Measurements from ENCODE around the gene ZNF775. TPM values are rescaled to one million over a fixed set of nuclear protein-coding genes. Genes with fewer than 3 reads are reported as not detected.

Gene ZNF775
- total and polyA plus RNA-seq, 5 donors, result 4.5 to 6.5 (median 5.7) TPM

GRCh38 chr7:150361402-150361801 is 17.7 kb upstream of the ZNF775 start:
- H3K27me3 ChIP-seq (ENCODE audit: control insufficient read depth, insufficient read depth), result no peaks in the 10 kb centered on the region
- DNase-seq, result no peak
- H3K9me3 ChIP-seq (ENCODE audit: control insufficient read depth, low read length), result no peaks in the 10 kb centered on the region
- no peaks in the 10 kb centered on the region for H3K4me1 ChIP-seq (ENCODE audit: control insufficient read depth, insufficient read depth, low read length)
- H3K27ac ChIP-seq (ENCODE audit: low read length), result no peak overlapping the region
- 46% methylated on average over 7 of the region's 7 CpGs for WGBS
- no peak overlapping the region for H3K4me3 ChIP-seq (ENCODE audit: low read length)
- intact Hi-C loops (cut with DNase I), result no loop called here
- peak in 1 of 2 donors; percentile 15 for ATAC-seq

DNA sequence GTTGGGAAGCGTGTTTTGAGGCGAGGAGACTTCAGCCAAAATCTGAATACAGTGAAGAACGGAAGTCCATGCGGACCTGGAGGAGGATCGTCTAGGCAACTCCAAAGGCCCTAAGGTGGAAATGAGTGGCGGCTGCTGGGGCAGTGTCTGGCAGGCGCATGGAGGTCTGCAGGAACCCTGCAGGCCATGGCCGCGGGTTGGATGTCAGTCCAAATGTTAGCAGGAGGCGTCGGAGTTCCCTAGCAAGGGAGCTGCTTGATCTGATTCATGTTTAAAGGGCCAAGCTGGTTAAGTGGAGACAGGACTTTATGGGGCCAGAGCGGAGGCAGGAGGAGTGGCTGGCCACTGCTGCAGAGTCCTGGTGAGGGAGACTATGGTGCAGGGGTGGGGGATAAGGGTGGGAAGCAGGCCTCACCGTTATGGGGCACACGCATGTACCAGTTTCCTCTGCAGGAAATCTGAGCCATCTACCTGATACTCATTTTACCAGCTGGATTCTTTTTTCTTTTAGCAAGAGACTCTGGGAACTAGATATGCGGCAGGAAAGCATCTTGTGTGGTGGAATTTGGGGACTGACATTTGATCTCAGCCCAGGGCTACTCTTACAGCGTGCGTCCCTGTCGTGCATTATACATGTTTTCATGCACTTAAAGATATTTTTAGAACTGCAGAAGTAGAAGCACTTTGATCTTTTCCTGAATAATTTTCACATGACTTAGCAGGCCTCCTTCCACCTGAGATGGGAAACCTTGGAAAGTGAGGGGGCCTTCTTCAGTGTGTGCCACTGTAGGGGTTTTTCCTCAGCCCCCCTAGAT is 17.1 kb upstream of the ZNF775 start:
- no peak overlapping the region for H3K4me3 ChIP-seq (ENCODE audit: low read length)
- DNase-seq, result no peak
- 66% methylated on average over 18 of the region's 18 CpGs for WGBS
- intact Hi-C loops (cut with DNase I), result no loop called here
- ATAC-seq, result no peak
- H3K27ac ChIP-seq (ENCODE audit: low read length), result no peak overlapping the region
- H3K27me3 ChIP-seq (ENCODE audit: control insufficient read depth, insufficient read depth), result no peaks in the 10 kb centered on the region
- no peaks in the 10 kb centered on the region for H3K9me3 ChIP-seq (ENCODE audit: control insufficient read depth, low read length)
- H3K4me1 ChIP-seq (ENCODE audit: control insufficient read depth, insufficient read depth, low read length), result no peaks in the 10 kb centered on the region

- Histone ChIP-seq H3K9me3 (ENCODE audit: control insufficient read depth, low read length) (no peaks in the 10 kb centered on the region), H3K4me3 (ENCODE audit: low read length) (no peak overlapping the region), H3K27ac (ENCODE audit: low read length) (no peak overlapping the region), H3K27me3 (ENCODE audit: control insufficient read depth, insufficient read depth) (no peaks in the 10 kb centered on the region), H3K4me1 (ENCODE audit: control insufficient read depth, insufficient read depth, low read length) (no peaks in the 10 kb centered on the region)
- intact Hi-C loops (cut with DNase I), result no loop called here
- 88% methylated on average over 4 of the region's 4 CpGs for WGBS
- ATAC-seq (no peak), DNase-seq (no peak)
Observed at GRCh38 chr7:150363370-150363769, 15.8 kb upstream of the ZNF775 start.

DNA sequence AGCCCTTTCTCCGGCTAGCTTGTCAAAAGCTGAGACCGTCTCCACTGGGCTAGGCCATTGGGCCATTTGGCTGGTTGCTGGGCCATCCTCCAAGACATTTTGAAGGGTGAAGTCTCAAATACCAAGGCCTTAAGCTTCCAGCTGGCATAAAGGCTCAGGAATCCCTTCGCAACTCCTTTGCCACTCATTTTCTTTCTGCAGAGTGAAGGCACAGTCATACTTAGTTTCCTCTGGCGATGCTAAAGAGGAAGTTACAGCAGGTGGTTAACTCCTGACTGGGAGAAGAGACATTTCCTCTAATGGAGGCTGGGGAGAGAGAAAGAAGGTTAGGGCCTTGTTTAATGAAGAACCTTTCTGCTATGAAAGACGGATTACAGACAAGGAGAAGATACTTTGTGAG is 15.3 kb upstream of the ZNF775 start:
- H3K4me3 ChIP-seq (ENCODE audit: low read length), result no peak overlapping the region
- H3K27ac ChIP-seq (ENCODE audit: low read length), result no peak overlapping the region
- intact Hi-C loops (cut with DNase I), result no loop called here
- ATAC-seq (no peak), DNase-seq (no peak)
- H3K27me3 ChIP-seq (ENCODE audit: control insufficient read depth, insufficient read depth), result no peaks in the 10 kb centered on the region
- H3K9me3 ChIP-seq (ENCODE audit: control insufficient read depth, low read length), result no peaks in the 10 kb centered on the region
- no peaks in the 10 kb centered on the region for H3K4me1 ChIP-seq (ENCODE audit: control insufficient read depth, insufficient read depth, low read length)
- WGBS, result 70% methylated on average over 5 of the region's 5 CpGs

DNA sequence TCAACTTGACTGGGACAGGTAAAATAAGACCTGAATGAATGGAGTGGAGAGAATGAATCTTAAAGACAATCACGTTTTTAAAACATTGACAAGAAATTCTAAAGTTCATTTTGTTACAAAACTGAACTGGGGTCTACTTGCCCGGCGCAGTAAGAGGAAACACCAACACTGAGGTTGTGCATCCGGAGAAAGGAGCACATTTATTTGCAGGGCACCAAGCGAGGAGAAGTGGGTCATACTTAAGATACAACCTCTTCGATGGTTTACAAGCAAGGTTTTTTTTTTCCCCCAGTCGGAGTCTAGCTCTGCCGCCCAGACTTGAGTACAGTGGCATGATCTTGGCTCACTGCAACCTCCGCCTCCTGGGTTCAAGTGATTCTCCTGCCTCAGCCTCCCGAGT is 13.9 kb upstream of the ZNF775 start:
- intact Hi-C loops (cut with DNase I), result loop anchor here in 1 of 4 donors (5.0 kb wide), 1 partner anchor 37 kb away; no protein-coding TSS in a partner anchor
- no peaks in the 10 kb centered on the region for H3K9me3 ChIP-seq (ENCODE audit: control insufficient read depth, low read length)
- no peak overlapping the region for H3K27ac ChIP-seq (ENCODE audit: low read length)
- H3K4me3 ChIP-seq (ENCODE audit: low read length), result no peak overlapping the region
- H3K4me1 ChIP-seq (ENCODE audit: control insufficient read depth, insufficient read depth, low read length), result peaks cover 4% of the 10 kb centered on the region
- DNase-seq, result no peak
- no peak for ATAC-seq
- no peaks in the 10 kb centered on the region for H3K27me3 ChIP-seq (ENCODE audit: control insufficient read depth, insufficient read depth)
- WGBS, result 86% methylated on average over 10 of the region's 10 CpGs

- H3K27me3 ChIP-seq (ENCODE audit: control insufficient read depth, insufficient read depth), result no peaks in the 10 kb centered on the region
- H3K27ac ChIP-seq (ENCODE audit: low read length), result no peak overlapping the region
- H3K4me1 ChIP-seq (ENCODE audit: control insufficient read depth, insufficient read depth, low read length), result peaks cover 4% of the 10 kb centered on the region
- H3K9me3 ChIP-seq (ENCODE audit: control insufficient read depth, low read length), result no peaks in the 10 kb centered on the region
- ATAC-seq, result no peak
- intact Hi-C loops (cut with DNase I), result loop anchor here in 1 of 4 donors (5.0 kb wide), 1 partner anchor 36 kb away; no protein-coding TSS in a partner anchor
- no peak for DNase-seq
- no peak overlapping the region for H3K4me3 ChIP-seq (ENCODE audit: low read length)
- 79% methylated on average over 5 of the region's 5 CpGs for WGBS
Observed at GRCh38 chr7:150365673-150366398, 13.3 kb upstream of the ZNF775 start.

- no peaks in the 10 kb centered on the region for H3K27me3 ChIP-seq (ENCODE audit: control insufficient read depth, insufficient read depth)
- peak; percentile 6 to 23 for ATAC-seq
- no peak for DNase-seq
- H3K4me1 ChIP-seq (ENCODE audit: control insufficient read depth, insufficient read depth, low read length), result peaks cover 4% of the 10 kb centered on the region
- intact Hi-C loops (cut with DNase I), result loop anchor here in 1 of 4 donors (5.0 kb wide), 1 partner anchor 35 kb away; no protein-coding TSS in a partner anchor
- H3K4me3 ChIP-seq (ENCODE audit: low read length), result peak overlapping the region; percentile 63
- peak overlapping the region; percentile 78 for H3K27ac ChIP-seq (ENCODE audit: low read length)
- H3K9me3 ChIP-seq (ENCODE audit: control insufficient read depth, low read length), result no peaks in the 10 kb centered on the region
- 56% methylated on average over 8 of the region's 8 CpGs for WGBS
Observed at GRCh38 chr7:150367677-150368095, 11.4 kb upstream of the ZNF775 start.

DNA sequence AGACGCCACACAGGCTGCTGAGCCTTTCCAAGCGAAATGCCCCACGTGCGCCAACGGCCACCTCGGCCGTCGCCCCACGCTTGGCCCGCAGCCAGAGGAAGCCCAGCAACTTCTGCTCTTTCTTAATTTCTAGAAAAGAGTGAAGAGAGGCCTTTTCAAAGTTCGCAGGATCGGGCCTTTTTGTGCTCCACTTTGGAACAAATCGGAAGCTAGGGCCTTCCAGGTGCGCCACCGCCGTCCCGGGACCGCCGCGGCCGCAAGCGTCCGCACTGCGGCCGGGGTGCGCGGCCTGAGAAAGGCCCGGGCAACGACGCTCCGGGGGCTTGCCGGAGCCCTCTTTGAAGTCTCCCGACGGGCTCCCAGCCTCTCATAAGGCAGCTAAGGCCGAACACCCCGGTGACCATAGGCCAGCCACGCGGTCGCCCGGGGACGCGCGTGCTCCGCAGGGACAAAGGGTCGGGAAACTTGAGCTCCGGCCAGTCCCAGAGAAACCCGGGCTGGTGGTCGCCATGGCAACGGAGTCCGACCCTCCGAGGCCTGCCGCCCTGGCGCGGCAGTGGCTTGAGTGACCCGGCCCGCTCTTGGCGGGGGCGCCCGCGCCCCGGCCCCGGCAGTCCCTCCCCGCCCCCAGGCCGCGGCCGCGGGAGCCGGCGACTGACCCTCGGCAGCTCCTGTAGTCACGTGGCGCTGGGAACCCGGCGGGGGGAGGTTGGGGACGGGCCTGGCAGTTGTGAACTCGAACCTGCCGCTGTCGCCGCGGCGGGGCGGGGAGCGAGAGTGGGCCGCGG is 10.8 kb upstream of the ZNF775 start, which contains the start of gene REPIN1:
TSS of gene REPIN1 (plus strand) at position 727 of the 788 bp plus-strand sequence. CDS start 890 bp downstream, outside the sequence.
- under 1% methylated on average over 85 of the region's 85 CpGs for WGBS
- H3K27ac ChIP-seq (ENCODE audit: low read length), result peak within 1 kb of the TSS; percentile 78
- DNase-seq (peak; percentile 94 to 98 (median 97)), ATAC-seq (peak; percentile 87 to 89)
- no peaks in the 10 kb centered on the region for H3K9me3 ChIP-seq (ENCODE audit: control insufficient read depth, low read length)
- intact Hi-C loops (cut with DNase I), result loop anchor here in 1 of 4 donors (5.0 kb wide), 1 partner anchor 34 kb away; no protein-coding TSS in a partner anchor
- H3K4me3 ChIP-seq (ENCODE audit: low read length), result peak within 1 kb of the TSS; percentile 63
- no peaks in the 10 kb centered on the region for H3K27me3 ChIP-seq (ENCODE audit: control insufficient read depth, insufficient read depth)
- H3K4me1 ChIP-seq (ENCODE audit: control insufficient read depth, insufficient read depth, low read length), result peaks cover 4% of the 10 kb centered on the region

DNA sequence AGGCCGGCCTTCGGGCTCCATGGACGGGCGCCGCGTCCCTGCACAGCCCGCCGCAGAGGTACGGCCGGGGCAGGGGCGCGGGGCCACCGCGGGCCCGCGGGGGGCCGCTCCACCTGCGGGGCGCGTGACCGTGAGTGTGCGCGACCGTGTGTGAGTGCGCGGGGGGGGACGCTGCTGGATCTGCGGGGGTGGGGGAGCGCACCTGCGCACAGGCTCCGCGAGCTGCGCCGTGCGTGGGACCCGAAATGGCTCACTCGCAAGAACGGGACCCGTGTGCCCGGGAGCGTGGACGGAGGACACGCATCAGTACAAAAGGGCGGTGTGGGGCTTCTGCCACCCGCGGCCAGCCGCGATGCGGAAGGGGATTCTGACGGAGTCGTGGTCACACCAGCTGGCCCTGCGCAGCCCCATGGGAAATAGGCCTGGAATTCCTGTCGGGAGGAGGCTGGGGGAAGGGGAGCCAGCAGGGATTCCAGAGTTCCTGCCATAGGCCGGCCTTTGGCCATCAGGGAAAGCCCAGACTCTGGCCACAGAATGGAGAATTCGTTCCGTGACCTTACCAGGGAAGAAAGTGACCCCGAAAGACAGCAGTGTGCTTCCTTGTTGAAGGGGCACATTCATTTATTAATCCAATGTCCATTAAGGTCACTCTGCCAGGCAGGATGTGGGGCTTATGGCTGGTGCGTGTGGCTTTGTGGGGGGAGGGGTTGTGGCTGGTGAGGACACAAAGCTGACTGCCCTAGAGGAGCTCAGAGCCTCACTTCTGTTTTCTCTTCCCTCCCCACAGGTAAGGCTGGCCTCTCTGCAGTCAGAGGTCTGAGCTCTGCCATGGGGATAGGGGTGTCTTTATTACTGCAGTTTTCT is 10.0 kb upstream of the ZNF775 start:
- ATAC-seq, result peak; percentile 62 to 75
- peak; percentile 81 to 92 (median 85) for DNase-seq
- Histone ChIP-seq H3K4me1 (ENCODE audit: control insufficient read depth, insufficient read depth, low read length) (peaks cover 4% of the 10 kb centered on the region), H3K9me3 (ENCODE audit: control insufficient read depth, low read length) (no peaks in the 10 kb centered on the region), H3K27me3 (ENCODE audit: control insufficient read depth, insufficient read depth) (no peaks in the 10 kb centered on the region), H3K27ac (ENCODE audit: low read length) (peak overlapping the region; percentile 78), H3K4me3 (ENCODE audit: low read length) (peak overlapping the region; percentile 63)
- intact Hi-C loops (cut with DNase I), result loop anchor here in 1 of 4 donors (5.0 kb wide), 1 partner anchor 33 kb away; no protein-coding TSS in a partner anchor
- under 1% methylated on average over 58 of the region's 58 CpGs for WGBS

Data from right cardiac atrium (tissue), 5 donors.